Inferior parietal cortex (tissue), 1 donor: ENCODE data around the gene TBC1D17.
A peak's percentile ranks its signal among the peaks of the same experiment; 100 is the strongest.

Experiments used
- DNase-seq: peaks from one replicate; pipeline ENCODE4 v3.0.0-alpha.2; 2016; ENCODE audit errors: extremely low spot score

Gene TBC1D17

GRCh38 chr19:49891393-49891792 lies 13.9 kb downstream of the TBC1D17 start:
- no peak for DNase-seq

- DNase-seq = no peak
Measured at GRCh38 chr19:49892716-49893115, 15.2 kb downstream of the TBC1D17 start.

GRCh38 chr19:49894011-49894664 lies 16.6 kb downstream of the TBC1D17 start:
- DNase-seq = no peak

- DNase-seq = no peak
Measured at GRCh38 chr19:49894879-49895565, 17.5 kb downstream of the TBC1D17 start.

- DNase-seq = no peak
Measured at GRCh38 chr19:49895566-49896297, 18.2 kb downstream of the TBC1D17 start.

GRCh38 chr19:49896863-49897621 lies 19.5 kb downstream of the TBC1D17 start, which contains the start of gene IL4I1:
TSS of gene IL4I1 (minus strand) at chr19:49896887. CDS start at chr19:49896160, 727 bp downstream.
- DNase-seq = no peak

GRCh38 chr19:49904136-49904535 lies 26.6 kb downstream of the TBC1D17 start:
- no peak for DNase-seq

- peak; percentile 45 for DNase-seq
Measured at GRCh38 chr19:49906879-49907564, 29.5 kb downstream of the TBC1D17 start.

- DNase-seq = no peak
Measured at GRCh38 chr19:49907745-49908446, 30.4 kb downstream of the TBC1D17 start.

GRCh38 chr19:49908480-49909420 lies 31.2 kb downstream of the TBC1D17 start:
- no peak for DNase-seq

GRCh38 chr19:49910179-49910578 lies 32.7 kb downstream of the TBC1D17 start:
- no peak for DNase-seq

GRCh38 chr19:49911381-49912145 lies 34.1 kb downstream of the TBC1D17 start:
- DNase-seq = peak; percentile 33

GRCh38 chr19:49912965-49913685 lies 35.6 kb downstream of the TBC1D17 start:
- peak; percentile 29 for DNase-seq

GRCh38 chr19:49913720-49914119 lies 36.2 kb downstream of the TBC1D17 start:
- DNase-seq = no peak

GRCh38 chr19:49915271-49915670 lies 37.8 kb downstream of the TBC1D17 start:
- no peak for DNase-seq

- DNase-seq = no peak
Measured at GRCh38 chr19:49916839-49917733, 39.6 kb downstream of the TBC1D17 start.

- no peak for DNase-seq
Measured at GRCh38 chr19:49918089-49918488, 40.6 kb downstream of the TBC1D17 start.
